M059J (cell line): ENCODE results near the gene BCAR1. TPM values are rescaled to one million over a fixed set of nuclear protein-coding genes. Genes with fewer than 3 reads are reported as not detected.
"Not testable (repeated sequence)": the region's sequence is repeated elsewhere in the genome, so short reads cannot be mapped to it uniquely, and the experiment has no call there.

Source experiments
- DNase-seq: peaks from one replicate; pipeline ENCODE4 v3.0.0-alpha.2; 2012; ENCODE audit warnings: low read depth
- total RNA-seq: library from RNA; depleted of rRNA; stranded (reverse); fragments of >200 nt; shearing (Covaris generic); gene quantifications from 2 replicates; pipeline ENCODE4 v1.2.3, GENCODE V29; 2014; rRNA removed

BCAR1 gene, protein sequence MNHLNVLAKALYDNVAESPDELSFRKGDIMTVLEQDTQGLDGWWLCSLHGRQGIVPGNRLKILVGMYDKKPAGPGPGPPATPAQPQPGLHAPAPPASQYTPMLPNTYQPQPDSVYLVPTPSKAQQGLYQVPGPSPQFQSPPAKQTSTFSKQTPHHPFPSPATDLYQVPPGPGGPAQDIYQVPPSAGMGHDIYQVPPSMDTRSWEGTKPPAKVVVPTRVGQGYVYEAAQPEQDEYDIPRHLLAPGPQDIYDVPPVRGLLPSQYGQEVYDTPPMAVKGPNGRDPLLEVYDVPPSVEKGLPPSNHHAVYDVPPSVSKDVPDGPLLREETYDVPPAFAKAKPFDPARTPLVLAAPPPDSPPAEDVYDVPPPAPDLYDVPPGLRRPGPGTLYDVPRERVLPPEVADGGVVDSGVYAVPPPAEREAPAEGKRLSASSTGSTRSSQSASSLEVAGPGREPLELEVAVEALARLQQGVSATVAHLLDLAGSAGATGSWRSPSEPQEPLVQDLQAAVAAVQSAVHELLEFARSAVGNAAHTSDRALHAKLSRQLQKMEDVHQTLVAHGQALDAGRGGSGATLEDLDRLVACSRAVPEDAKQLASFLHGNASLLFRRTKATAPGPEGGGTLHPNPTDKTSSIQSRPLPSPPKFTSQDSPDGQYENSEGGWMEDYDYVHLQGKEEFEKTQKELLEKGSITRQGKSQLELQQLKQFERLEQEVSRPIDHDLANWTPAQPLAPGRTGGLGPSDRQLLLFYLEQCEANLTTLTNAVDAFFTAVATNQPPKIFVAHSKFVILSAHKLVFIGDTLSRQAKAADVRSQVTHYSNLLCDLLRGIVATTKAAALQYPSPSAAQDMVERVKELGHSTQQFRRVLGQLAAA
- 47.3 and 80.5 TPM in 2 replicates for total RNA-seq

DNA sequence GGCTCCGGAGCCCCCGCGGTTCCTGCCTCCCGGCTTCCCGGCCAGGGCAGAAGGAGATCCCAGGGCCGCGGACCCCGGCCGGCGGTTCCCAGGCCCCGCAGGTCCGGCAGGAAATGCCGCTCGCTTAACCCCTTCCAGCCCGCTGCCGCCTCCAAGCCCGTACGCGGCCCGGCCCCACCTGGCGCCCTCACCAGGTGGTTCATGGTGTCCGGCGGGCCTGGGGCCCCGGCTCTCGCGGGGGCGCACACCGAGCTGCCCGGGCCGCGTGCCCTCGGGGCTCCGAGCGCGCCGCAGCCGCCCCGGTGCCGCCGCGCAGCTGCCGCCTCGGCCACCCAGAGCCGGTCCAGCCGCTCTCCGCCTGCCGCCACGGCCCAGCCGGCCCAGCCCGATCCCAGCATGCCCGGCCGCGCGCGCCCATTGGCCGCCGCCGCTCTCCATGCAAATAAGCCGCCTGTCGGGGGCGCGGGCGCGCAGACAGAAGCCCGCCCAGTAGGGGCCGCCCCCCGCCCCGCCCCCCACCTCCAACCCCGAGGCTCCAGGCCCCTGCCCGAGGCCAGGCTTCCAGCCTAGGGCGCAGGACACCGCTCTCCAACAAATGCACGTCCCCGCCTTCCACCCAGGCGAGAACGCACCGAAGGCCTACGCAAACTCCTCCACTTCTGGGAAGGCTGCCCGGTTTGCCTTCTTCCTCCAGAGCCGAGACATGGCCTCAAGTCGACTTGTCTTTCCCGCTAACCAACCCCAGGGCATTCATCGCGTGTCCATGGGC is at the start of gene BCAR1:
BCAR1 (minus strand) TSS at position 345 of the 769 bp plus-strand sequence; CDS start at position 203, 142 bp downstream.
- peak; percentile 91 for DNase-seq

- DNase-seq, result no peak
These were observed 46.8 kb upstream of the BCAR1 start for GRCh38 chr16:75298267-75298666.

GRCh38 chr16:75296606-75297005 is 45.2 kb upstream of the BCAR1 start:
- DNase-seq, result peak; percentile 42

GRCh38 chr16:75294773-75295459 is 43.5 kb upstream of the BCAR1 start:
- DNase-seq, result no peak

DNA sequence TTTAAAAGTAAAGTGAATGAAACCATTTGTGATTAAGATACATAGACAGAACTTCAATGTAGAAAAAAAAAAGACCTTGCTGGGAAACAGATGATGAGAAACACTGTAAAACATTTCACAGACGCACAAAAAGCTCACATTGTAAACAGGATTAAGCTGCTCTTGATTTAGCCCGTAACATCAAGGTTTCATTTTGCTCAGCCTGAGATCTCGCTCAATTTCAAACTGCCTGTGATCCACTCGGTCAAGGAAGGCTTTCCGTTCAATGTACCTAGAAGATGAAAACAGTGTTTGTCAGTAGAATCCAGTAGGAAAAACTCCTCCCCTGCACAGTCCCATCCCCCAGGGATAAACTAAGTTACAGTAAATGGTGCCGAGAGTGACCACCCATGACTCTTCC is 42.3 kb upstream of the BCAR1 start:
- DNase-seq, result no peak

- DNase-seq, result no peak
These were observed 41.7 kb upstream of the BCAR1 start for GRCh38 chr16:75293173-75293572.

GRCh38 chr16:75292691-75293090 is 41.3 kb upstream of the BCAR1 start:
- DNase-seq, result no peak

- DNase-seq, result peak; percentile 93
These were observed 37.8 kb upstream of the BCAR1 start for GRCh38 chr16:75289189-75289588.

DNA sequence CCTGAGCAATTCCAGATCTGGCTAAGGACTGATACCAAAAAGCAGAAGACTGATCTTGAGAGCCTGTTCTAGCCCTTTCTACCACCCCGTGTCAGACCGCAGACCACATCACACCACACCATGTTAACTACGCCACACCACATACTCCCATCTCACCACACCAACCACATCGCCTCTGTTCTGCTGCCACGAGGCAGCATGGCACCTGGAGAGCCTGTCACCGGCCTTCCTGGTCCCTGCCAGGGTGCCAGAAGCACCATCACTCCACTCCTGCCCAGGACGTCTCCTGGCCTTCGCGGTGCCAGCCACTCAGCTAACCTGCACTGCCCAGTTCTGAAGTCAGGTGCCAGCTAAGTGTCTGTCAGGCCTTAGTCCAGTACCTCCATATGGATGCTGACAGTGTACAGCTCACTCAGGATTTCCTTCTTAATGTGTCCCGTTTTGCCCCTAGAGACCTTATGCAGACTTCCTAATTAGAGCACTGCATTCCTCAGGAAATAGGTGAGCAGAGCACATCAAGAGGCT is 37.2 kb upstream of the BCAR1 start:
- no peak for DNase-seq

DNA sequence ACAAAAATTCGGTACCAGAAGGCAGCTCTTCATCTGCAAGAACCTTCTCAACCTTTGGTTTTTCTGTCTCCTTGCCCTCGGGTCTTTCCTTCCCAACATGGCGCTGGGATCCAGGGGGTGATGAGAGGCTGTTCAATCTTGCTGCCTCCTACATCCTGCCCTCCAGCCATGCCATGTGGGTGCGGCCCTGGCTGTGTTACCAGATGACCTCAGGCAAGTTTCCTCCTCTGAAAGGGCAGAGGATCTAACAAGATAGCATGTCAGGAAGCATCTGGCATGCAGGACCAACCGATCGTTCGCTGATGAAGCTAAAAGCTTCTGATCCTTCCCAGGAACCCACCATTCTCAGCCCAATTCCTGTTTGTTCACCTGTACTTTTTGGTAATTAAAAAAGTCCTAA is 36.8 kb upstream of the BCAR1 start:
- DNase-seq, result peak; percentile 61

- DNase-seq, result peak; percentile 28
These were observed 36.3 kb upstream of the BCAR1 start for GRCh38 chr16:75287708-75288107.

DNA sequence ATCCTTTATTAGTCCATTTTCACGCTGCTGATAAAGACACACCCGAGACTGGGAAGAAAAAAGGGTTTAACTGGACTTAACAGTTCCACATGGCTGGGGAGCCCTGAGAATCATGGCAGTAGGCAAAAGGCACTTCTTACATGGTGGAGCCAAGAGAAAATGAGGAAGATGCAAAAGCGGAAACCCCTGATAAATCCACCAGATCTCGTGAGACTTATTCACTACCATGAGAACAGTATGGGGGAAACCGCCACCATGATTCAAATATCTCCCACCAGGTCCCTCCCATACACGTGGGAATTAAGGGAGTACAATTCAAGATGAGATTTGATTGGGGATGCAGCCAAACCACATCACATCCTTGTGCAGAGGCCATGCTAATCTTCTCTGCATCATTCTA is 35.0 kb upstream of the BCAR1 start:
- DNase-seq, result no peak

- peak; percentile 92 for DNase-seq
These were observed 31.2 kb upstream of the BCAR1 start for GRCh38 chr16:75282466-75283281.

- peak; percentile 75 for DNase-seq
These were observed 30.4 kb upstream of the BCAR1 start for GRCh38 chr16:75281826-75282225.

GRCh38 chr16:75281009-75281408 is 29.6 kb upstream of the BCAR1 start:
- not testable (repeated sequence) for DNase-seq

DNA sequence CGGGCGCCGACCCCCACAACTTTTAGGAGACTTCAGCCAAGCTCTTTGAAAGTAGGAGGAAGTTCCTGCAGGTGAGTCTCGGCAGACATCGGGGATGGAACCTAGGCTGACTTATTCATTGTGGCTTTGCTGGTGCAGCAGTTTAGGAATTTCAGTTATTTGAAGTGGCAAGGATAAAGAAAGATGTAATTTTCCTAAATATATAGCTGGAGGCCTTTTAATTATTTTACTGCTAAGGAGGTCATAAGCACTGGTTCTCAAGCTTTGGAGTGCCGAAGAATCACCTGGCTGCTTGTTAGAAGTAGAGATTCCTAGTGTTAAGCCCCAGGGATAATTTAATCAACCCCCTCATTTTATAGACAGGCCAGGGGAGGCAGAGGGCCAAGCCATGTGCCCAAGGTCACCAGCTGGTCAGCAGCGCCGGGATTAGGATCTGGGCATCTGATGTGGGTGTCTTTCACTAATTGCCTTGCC is 28.9 kb upstream of the BCAR1 start:
- peak; percentile 73 for DNase-seq

DNA sequence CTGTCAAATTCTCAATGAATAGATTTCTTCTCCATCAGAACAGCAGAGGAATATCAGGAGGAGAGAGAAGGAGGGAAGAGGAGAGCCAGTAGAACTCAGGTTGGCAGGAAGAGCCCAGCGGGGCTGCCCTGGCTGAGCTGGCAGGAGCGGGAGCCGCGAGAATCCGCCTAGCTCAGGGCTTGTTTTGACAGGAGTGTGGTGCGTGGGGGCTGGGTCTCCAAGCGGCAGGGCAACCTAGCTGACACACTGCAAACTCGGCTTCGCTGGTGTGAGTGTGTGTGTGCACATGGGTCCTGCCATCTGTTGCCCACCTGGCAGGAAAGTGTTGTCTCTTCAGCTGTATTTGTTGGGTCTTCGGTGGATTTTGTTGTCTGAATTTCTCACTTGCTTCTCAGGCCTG is 27.9 kb upstream of the BCAR1 start:
- peak; percentile 47 for DNase-seq

DNA sequence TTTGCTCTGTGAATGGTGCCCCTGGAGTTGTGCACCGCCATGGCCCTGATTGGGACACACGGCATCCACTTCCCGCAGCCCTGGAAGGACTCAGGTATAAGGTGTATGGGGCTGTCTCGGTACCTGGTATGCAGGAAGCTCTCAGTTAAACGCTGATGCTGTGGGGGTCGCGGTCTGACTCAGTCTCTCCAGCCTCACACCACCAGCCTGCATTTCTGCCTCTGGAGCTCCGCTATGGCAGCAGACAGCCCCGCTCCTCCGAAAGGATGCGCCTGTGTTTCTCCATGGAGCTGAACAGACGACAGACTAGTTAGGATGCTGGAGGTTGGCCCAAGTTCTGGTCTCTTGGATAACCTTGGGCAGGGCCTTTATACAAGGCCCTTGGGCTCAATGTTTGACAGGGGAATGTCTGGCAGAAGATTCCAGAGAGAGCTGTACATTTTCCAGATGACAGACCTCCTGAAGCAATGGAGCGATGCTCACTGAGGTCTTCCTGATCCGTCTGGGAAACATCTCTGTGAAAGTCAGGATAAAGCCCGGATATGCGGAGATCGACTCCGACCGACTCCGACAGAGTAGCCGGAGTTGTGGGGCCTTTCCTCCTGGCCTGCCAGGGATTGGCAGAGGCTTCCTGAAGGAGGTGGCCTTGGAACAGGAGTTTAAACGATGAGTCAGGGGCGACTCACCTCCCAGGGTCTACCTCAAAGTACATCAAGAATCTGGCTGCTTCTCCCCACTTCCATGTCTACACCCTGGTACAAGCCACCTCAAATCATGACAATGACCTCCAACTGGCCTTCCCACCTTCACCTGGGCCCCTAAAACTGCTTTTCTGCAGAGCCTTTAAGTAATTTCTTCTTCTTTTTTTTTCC is 21.9 kb upstream of the BCAR1 start:
- peak; percentile 72 for DNase-seq

DNA sequence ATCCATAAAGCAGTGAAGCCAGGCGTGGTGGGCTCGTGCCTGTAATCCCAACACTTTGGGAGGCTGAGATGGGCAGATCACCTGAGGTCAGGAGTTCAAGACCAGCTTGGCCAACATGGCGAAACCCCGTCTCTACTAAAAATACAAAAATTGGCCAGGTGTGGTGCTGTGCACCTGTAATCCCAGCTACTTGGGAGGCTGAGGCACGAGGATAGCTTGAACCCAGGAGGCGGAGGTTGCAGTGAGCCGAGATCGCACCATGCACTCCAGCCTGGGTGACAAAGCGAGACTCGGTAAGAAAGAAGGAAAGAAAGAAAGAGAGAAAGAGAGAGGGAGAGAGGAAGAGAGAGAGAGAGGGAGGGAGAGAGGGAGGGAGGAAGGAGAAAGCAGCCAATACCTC is 21.2 kb upstream of the BCAR1 start:
- not testable (repeated sequence) for DNase-seq
